Omental fat pad (tissue), 4 donors: ENCODE measurements around the gene GLUD2. TPM values are rescaled to one million over a fixed set of nuclear protein-coding genes. Genes with fewer than 3 reads are reported as not detected.
"Not testable (repeated sequence)": the region's sequence is repeated elsewhere in the genome, so short reads cannot be mapped to it uniquely, and the experiment has no call there.

Experiments used
- ATAC-seq: fragments of 150-250 bp; one replicate; pipeline ENCODE4 v1.9.1; 2016; ENCODE audit warnings: mild to moderate bottlenecking, moderate library complexity; ENCODE audit not compliant: low FRiP score
- DNase-seq: peaks from one replicate; pipeline ENCODE4 v3.0.0-alpha.2; 2019; ENCODE audit warnings: low spot score
- total RNA-seq, 4 donors: library from RNA; depleted of rRNA; stranded (reverse); fragments of >200 nt; gene quantifications; one replicate each; pipeline ENCODE4 v1.1.0, GENCODE V29; 2016
- TF ChIP-seq, protein P1 (sequence below), 3 donors: fragments of 450-650 bp; IDR thresholded peaks; one replicate each; pipeline ENCODE4 v1.5.1; 2016 to 2017; ENCODE audit warnings: antibody characterized with exemption in 3 of 3, mild to moderate bottlenecking in 3 of 3, moderate library complexity in 2 of 3

GLUD2 gene
- total RNA-seq, 4 donors from 2014 or later, result 4.0 to 9.8 (median 7.5) TPM

DNA sequence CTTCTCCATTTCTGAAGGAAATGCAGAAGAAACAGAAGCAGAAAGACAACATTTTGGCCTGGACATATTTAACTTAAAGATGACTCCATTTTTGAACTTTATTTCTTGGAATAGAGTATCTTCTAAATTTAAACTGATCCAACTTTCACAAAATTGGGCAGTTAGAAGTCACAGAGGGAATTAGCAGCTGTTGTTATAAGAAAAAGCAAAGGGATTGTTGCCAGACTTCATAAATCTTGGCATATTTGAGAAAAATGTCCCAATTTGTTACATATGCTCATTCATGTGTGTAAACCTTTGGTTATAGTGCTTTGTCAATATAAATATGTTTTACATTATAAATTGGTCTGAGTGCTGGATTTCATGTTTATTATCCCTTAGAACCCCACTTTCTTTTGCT, 3.4 kb downstream of the GLUD2 start:
- ATAC-seq (no peak), DNase-seq (no peak)
- TF ChIP-seq, protein P1, sequence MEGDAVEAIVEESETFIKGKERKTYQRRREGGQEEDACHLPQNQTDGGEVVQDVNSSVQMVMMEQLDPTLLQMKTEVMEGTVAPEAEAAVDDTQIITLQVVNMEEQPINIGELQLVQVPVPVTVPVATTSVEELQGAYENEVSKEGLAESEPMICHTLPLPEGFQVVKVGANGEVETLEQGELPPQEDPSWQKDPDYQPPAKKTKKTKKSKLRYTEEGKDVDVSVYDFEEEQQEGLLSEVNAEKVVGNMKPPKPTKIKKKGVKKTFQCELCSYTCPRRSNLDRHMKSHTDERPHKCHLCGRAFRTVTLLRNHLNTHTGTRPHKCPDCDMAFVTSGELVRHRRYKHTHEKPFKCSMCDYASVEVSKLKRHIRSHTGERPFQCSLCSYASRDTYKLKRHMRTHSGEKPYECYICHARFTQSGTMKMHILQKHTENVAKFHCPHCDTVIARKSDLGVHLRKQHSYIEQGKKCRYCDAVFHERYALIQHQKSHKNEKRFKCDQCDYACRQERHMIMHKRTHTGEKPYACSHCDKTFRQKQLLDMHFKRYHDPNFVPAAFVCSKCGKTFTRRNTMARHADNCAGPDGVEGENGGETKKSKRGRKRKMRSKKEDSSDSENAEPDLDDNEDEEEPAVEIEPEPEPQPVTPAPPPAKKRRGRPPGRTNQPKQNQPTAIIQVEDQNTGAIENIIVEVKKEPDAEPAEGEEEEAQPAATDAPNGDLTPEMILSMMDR (IDR thresholded peaks at IDR 0.05), result no peak

DNA sequence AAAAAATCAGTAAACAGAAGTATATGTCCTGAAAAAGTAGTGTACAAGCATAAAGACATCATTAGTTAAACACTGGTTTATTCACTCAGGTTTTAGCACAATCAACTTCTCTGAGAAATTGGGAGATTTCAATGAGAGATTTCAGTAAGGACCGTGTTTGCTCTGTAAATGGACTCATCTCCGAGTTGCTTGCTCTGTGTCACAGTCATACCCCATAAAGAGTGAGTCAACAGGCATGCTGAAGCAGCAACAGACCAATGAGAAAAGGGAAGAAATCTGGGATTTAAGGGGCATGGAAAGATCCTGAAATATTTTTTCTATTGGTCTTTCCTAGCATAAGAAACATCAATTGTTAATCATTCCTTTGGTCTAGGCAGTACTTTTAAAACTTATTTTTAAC, 4.7 kb downstream of the GLUD2 start:
- ATAC-seq, result no peak
- TF ChIP-seq, protein P1 (IDR thresholded peaks at IDR 0.05), result no peak
- no peak for DNase-seq

DNA sequence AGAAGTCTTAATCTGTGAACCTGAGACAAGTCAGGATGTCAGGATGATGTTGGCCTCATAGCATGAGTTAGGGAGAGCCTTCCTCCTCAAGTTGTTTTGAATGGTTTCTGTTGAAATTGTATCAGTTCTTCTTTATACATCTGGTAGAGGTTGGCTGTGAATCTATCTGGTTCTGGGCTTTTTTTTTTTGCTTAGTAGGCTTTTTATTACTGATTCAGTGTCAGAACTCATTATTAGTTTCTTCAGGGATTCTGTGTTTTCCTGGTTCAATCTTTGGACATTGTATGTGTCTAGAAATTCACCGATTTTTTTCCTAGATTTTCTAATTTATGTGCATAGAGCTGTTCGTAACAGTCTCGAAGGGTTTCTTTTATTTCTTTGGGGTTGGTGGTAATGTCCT, 14.9 kb downstream of the GLUD2 start:
- ATAC-seq, result no peak
- TF ChIP-seq, protein P1 (IDR thresholded peaks at IDR 0.05), result no peak
- no peak for DNase-seq

DNA sequence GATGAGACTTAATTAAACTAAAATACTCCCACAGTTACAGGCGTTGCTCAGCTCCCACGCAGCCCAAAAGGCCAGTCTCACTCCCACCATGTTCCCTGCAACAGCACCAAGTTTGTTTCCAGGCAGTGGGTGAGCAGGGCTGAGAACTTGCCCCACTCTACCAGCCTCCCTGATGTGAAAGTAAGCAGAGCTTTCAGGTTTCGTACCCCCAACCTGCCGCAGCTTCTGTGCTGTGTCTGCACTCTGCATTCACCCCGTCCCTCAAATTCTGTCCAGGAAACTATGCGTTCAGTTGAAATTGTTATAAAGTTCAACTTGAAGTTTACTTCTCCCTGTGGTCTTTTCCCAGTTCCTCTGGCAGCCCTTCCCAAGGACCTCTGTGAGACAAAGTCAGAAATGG, 17.2 kb downstream of the GLUD2 start:
- DNase-seq (no peak), ATAC-seq (no peak)
- TF ChIP-seq, protein P1 (IDR thresholded peaks at IDR 0.05), result no peak

DNA sequence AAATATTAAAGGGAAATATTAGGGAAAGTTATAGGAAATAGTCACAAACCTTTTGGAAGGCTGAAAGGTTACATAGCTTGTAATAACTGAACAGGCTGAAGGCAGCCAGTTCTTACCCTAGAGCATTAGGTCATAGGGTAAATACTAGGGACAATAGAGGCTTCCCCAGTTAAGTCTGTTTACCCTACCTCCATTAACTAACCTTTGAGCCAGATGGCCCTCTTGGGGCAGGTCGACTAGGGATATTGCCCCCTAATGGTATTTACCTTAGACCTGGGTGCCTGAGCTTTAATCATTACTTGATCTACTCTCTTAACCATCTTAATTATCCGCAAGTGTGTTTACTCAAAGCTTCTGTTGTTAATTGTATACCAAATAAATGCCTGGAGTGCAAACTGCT, 36.8 kb downstream of the GLUD2 start:
- not testable (repeated sequence) for ATAC-seq, DNase-seq

DNA sequence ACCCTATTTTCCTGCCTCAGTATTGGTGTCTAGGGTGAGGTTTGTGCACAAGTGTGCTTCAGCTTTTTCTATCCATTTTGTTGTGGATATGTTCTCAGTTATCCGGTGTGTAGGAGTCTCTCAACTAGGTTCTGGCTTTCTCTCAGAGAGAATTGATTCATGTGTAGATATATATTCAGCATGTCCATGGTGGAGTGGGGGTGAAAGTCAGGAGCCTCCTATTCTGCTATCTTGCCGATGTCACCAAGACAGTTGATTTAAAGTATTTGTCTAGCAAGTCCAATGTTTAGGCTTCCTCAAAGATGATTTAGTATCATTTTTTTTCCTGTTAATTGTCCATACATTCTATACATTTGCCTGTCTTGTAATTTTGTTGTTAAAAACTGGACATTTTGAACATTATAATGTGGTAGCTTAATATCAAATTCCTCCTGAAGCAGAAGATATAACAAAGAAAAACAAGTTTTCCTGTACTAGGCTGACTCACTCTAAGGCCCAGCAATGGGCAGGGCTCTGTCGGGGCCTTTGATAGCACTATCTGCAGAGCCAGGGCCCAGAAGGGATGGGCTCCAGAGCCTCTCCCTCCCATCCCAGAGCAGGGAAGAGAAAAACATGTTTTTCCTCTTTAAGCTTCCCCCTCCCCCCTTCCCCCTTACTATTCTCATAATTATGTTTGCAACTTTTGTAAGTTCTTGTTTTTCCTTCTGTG, 37.6 kb downstream of the GLUD2 start:
- DNase-seq (no peak), ATAC-seq (no peak)
- TF ChIP-seq, protein P1 (IDR thresholded peaks at IDR 0.05), result no peak

DNA sequence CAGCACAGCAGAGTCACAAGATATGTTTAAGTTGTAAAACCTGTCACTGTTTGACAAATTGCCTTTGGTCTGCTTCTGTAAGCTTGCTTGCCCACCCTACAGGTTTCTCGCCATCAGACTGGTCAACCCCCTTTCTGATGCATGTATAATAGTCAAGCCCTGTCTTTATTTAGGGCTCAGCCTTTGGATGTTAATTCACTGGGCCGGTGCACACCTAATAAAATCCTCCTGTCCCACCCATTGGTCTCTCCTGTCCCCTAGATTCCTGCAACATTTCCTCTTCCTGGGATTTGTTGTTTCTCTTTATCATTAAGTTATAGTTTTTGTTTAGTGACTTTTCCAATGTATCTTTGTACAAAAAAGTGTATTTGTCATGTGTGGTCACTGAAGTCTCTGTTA, 38.2 kb downstream of the GLUD2 start:
- ATAC-seq, result no peak
- TF ChIP-seq, protein P1 (IDR thresholded peaks at IDR 0.05), result no peak
- DNase-seq, result no peak
